ENCODE data around the gene ADAP1. TPM values are rescaled to one million over a fixed set of nuclear protein-coding genes. Genes with fewer than 3 reads are reported as not detected.

ADAP1 gene
- total and polyA plus RNA-seq, 2 of the 13 experiments (the other 11 are each of a cell fraction or from before 2014, with no cell fraction given), result 10.5 to 24.6 TPM

DNA sequence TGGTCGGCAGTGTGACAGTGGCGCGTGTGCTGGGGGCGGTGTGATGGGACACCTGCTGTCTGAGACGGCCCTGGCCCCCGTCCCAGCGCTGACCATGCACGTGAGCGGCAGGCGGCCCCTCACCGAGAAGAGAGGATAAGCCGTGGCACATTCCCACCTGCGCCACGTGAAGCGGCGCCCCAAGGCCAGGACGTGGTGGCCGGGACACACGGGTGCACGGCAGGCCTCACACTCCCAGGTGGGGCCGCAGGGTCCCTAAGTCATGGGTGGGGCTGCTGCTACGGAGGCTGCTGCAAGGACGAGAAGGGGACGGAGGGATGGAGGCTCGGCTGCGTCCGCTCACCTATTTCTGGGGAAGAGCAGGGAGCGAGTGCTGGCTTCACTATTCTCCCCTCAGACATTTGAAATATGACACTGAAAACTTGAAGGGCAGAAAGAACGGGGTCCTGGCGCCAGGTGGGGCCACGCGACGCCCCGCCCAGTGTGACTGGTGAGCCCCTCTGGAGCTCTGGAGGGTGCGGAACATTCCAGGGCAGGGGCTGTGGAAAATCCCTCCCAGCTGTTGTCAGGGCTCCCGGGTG lies 36.0 kb upstream of the ADAP1 start:
- WGBS (ENCODE audit: low lambda C conversion rate), result 91% methylated on average over 25 of the region's 36 CpGs
- no TSS peak for BruUV-seq (replicated peaks)
- POLR2A ChIA-PET, result interaction anchor here (0.7 to 5.2 kb wide), 7 partner anchors 8 to 181 kb away, joined by 3 to 292 read pairs (median 25); partner anchors contain the start of genes COX19 and CYP2W1
- ATAC-seq (no peak), DNase-seq (ENCODE audit: low spot score) (no peak), FAIRE-seq (no peak)
- Histone ChIP-seq H4K20me1 (ENCODE audit: insufficient read depth, low read length) (no peaks in the 10 kb centered on the region), H3K27ac (ENCODE audit: extremely low read length, insufficient read depth, low read length) (peak overlapping the region; percentile 91), H3K9ac (ENCODE audit: insufficient read depth, low read depth, low read length) (peak overlapping the region; percentile 15; the same call in 1 of the 2 replicates), H3K9me3 (ENCODE audit: low read length) (no peaks in the 10 kb centered on the region), H3K27me3 (ENCODE audit: control insufficient read depth in 1 of 2, insufficient read depth in 2 of 2, low read length in 2 of 2) (no peaks in the 10 kb centered on the region), H3K4me3 (replicated peaks in 1 of 3; ENCODE audit: insufficient read depth in 1 of 3, low read depth in 2 of 3, low read length in 3 of 3) (peak overlapping the region in 1 of 3 experiments; percentile 74; a peak in 1 of 6 replicates), H3K4me2 (ENCODE audit: low read depth, low read length) (peak overlapping the region; percentile 82; the same call in 1 of the 2 replicates), H3K79me2 (ENCODE audit: insufficient read depth, low read length) (no peaks in the 10 kb centered on the region), H3K36me3 (replicated peaks in 1 of 2; ENCODE audit: control insufficient read depth in 1 of 2, insufficient read depth in 2 of 2, low read length in 2 of 2) (peaks cover 7 to 9% of the 10 kb centered on the region in 2 experiments; a peak in 3 of 5 replicates), H2AFZ (ENCODE audit: low read length) (no peak overlapping the region), H3K4me1 (ENCODE audit: insufficient read depth, low read length) (peaks cover 50% of the 10 kb centered on the region)
- CTCF ChIA-PET (ENCODE audit: low intra/inter-chr PET ratio, low total read pairs), result no interaction called here
- in situ Hi-C loops (cut with HindIII; ENCODE audit: extremely low pct_ligation_motif_present, low pct_unique_long_range_greater_than_20kb) (loop anchor here (5.0 kb wide), 1 partner anchor 77 kb away; no protein-coding TSS in a partner anchor), intact Hi-C loops (cut with micrococcal nuclease; ENCODE audit: unreplicated experiment) (loop anchor here (5.0 kb wide), 1 partner anchor 57 kb away; no protein-coding TSS in a partner anchor)
- TF ChIP-seq ZNF850 (CRISPR knock-in tag; conservative IDR thresholded peaks at IDR 0.05), result no peak
- TF ChIP-seq, protein P1, sequence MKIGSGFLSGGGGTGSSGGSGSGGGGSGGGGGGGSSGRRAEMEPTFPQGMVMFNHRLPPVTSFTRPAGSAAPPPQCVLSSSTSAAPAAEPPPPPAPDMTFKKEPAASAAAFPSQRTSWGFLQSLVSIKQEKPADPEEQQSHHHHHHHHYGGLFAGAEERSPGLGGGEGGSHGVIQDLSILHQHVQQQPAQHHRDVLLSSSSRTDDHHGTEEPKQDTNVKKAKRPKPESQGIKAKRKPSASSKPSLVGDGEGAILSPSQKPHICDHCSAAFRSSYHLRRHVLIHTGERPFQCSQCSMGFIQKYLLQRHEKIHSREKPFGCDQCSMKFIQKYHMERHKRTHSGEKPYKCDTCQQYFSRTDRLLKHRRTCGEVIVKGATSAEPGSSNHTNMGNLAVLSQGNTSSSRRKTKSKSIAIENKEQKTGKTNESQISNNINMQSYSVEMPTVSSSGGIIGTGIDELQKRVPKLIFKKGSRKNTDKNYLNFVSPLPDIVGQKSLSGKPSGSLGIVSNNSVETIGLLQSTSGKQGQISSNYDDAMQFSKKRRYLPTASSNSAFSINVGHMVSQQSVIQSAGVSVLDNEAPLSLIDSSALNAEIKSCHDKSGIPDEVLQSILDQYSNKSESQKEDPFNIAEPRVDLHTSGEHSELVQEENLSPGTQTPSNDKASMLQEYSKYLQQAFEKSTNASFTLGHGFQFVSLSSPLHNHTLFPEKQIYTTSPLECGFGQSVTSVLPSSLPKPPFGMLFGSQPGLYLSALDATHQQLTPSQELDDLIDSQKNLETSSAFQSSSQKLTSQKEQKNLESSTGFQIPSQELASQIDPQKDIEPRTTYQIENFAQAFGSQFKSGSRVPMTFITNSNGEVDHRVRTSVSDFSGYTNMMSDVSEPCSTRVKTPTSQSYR (CRISPR knock-in tag; IDR thresholded peaks at IDR 0.05; ENCODE audit: borderline replicate concordance), result no peak
- TF ChIP-seq, protein P2, sequence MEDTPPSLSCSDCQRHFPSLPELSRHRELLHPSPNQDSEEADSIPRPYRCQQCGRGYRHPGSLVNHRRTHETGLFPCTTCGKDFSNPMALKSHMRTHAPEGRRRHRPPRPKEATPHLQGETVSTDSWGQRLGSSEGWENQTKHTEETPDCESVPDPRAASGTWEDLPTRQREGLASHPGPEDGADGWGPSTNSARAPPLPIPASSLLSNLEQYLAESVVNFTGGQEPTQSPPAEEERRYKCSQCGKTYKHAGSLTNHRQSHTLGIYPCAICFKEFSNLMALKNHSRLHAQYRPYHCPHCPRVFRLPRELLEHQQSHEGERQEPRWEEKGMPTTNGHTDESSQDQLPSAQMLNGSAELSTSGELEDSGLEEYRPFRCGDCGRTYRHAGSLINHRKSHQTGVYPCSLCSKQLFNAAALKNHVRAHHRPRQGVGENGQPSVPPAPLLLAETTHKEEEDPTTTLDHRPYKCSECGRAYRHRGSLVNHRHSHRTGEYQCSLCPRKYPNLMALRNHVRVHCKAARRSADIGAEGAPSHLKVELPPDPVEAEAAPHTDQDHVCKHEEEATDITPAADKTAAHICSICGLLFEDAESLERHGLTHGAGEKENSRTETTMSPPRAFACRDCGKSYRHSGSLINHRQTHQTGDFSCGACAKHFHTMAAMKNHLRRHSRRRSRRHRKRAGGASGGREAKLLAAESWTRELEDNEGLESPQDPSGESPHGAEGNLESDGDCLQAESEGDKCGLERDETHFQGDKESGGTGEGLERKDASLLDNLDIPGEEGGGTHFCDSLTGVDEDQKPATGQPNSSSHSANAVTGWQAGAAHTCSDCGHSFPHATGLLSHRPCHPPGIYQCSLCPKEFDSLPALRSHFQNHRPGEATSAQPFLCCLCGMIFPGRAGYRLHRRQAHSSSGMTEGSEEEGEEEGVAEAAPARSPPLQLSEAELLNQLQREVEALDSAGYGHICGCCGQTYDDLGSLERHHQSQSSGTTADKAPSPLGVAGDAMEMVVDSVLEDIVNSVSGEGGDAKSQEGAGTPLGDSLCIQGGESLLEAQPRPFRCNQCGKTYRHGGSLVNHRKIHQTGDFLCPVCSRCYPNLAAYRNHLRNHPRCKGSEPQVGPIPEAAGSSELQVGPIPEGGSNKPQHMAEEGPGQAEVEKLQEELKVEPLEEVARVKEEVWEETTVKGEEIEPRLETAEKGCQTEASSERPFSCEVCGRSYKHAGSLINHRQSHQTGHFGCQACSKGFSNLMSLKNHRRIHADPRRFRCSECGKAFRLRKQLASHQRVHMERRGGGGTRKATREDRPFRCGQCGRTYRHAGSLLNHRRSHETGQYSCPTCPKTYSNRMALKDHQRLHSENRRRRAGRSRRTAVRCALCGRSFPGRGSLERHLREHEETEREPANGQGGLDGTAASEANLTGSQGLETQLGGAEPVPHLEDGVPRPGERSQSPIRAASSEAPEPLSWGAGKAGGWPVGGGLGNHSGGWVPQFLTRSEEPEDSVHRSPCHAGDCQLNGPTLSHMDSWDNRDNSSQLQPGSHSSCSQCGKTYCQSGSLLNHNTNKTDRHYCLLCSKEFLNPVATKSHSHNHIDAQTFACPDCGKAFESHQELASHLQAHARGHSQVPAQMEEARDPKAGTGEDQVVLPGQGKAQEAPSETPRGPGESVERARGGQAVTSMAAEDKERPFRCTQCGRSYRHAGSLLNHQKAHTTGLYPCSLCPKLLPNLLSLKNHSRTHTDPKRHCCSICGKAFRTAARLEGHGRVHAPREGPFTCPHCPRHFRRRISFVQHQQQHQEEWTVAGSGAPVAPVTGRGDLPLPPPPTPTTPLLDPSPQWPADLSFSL (CRISPR knock-in tag; IDR thresholded peaks at IDR 0.05), result no peak
- TF ChIP-seq, protein P3, sequence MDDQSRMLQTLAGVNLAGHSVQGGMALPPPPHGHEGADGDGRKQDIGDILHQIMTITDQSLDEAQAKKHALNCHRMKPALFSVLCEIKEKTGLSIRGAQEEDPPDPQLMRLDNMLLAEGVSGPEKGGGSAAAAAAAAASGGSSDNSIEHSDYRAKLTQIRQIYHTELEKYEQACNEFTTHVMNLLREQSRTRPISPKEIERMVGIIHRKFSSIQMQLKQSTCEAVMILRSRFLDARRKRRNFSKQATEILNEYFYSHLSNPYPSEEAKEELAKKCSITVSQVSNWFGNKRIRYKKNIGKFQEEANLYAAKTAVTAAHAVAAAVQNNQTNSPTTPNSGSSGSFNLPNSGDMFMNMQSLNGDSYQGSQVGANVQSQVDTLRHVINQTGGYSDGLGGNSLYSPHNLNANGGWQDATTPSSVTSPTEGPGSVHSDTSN (CRISPR knock-in tag; IDR thresholded peaks at IDR 0.05; ENCODE audit: borderline replicate concordance), result no peak
- TF ChIP-seq, protein P4, sequence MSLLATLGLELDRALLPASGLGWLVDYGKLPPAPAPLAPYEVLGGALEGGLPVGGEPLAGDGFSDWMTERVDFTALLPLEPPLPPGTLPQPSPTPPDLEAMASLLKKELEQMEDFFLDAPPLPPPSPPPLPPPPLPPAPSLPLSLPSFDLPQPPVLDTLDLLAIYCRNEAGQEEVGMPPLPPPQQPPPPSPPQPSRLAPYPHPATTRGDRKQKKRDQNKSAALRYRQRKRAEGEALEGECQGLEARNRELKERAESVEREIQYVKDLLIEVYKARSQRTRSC (CRISPR knock-in tag; IDR thresholded peaks at IDR 0.05; ENCODE audit: low read depth), result no peak
- TF ChIP-seq TGIF2 (CRISPR knock-in tag; IDR thresholded peaks at IDR 0.05), result no peak
- TF ChIP-seq, protein P5, sequence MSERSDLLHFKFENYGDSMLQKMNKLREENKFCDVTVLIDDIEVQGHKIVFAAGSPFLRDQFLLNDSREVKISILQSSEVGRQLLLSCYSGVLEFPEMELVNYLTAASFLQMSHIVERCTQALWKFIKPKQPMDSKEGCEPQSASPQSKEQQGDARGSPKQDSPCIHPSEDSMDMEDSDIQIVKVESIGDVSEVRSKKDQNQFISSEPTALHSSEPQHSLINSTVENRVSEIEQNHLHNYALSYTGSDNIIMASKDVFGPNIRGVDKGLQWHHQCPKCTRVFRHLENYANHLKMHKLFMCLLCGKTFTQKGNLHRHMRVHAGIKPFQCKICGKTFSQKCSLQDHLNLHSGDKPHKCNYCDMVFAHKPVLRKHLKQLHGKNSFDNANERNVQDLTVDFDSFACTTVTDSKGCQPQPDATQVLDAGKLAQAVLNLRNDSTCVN (CRISPR knock-in tag; IDR thresholded peaks at IDR 0.05; ENCODE audit: borderline replicate concordance), result no peak
- TF ChIP-seq ZNF709 (CRISPR knock-in tag; IDR thresholded peaks at IDR 0.05), result no peak
- TF ChIP-seq ZBTB38 (CRISPR knock-in tag; IDR thresholded peaks at IDR 0.05), result peak; percentile 98
- TF ChIP-seq ZFP1 (CRISPR knock-in tag; IDR thresholded peaks at IDR 0.05), result no peak
- no peak for TF ChIP-seq ZNF766 (CRISPR knock-in tag; IDR thresholded peaks at IDR 0.05; ENCODE audit: borderline replicate concordance)
